H1 (cell line): ENCODE measurements around the gene CHAC2. TPM values are rescaled to one million over a fixed set of nuclear protein-coding genes. Genes with fewer than 3 reads are reported as not detected.

Experiments used
- CTCF ChIA-PET: fragments of 300-600 bp; sonication (Branson Sonifier 250); formaldehyde crosslinking; loops from one replicate; lab custom pipeline; 2021; ENCODE audit not compliant: partially characterized antibody; lab: Charles Lee
- POLR2A ChIA-PET: fragments of 300-600 bp; sonication (Branson Sonifier 250); formaldehyde crosslinking; loops from one replicate; lab custom pipeline; 2021; ENCODE audit warnings: inconsistent platforms; ENCODE audit not compliant: partially characterized antibody; lab: Charles Lee
- DNase-seq, 2 experiments: peaks; one replicate each; pipeline versions ENCODE4 v3.0.0 to v3.0.0-alpha.2; 2010 to 2022; ENCODE audit warnings: low spot score in 2 of 2, low read depth in 1 of 2, mixed read lengths in 1 of 2
- FAIRE-seq: peaks from 2 replicates; lab custom pipeline; 2011; peaks lifted over from hg19 to GRCh38; lab: Jason Lieb, UNC
- H2AFZ ChIP-seq: 2 replicates; pipeline ENCODE4 v1.8.1; 2012; ENCODE audit warnings: low read length, inconsistent platforms
- H2AK5ac ChIP-seq: 2 replicates; pipeline ENCODE4 v1.6.1; 2013; ENCODE audit warnings: low read depth, low read length
- H2BK120ac ChIP-seq: replicated peaks from 2 replicates; pipeline ENCODE3; 2013; ENCODE audit warnings: low read depth, low read length, inconsistent platforms
- H2BK12ac ChIP-seq: 2 replicates; pipeline ENCODE4 v1.6.1; 2013; ENCODE audit warnings: low read depth, low read length
- H2BK15ac ChIP-seq: 2 replicates; pipeline ENCODE4 v1.6.1; 2013; ENCODE audit warnings: low read length
- H2BK20ac ChIP-seq: 2 replicates; pipeline ENCODE4 v1.6.1; 2013; ENCODE audit warnings: low read length
- H2BK5ac ChIP-seq: 2 replicates; pipeline ENCODE4 v1.6.1; 2013; ENCODE audit warnings: low read depth, low read length
- H3K14ac ChIP-seq: 2 replicates; pipeline ENCODE4 v1.6.1; 2013; ENCODE audit warnings: inconsistent platforms; ENCODE audit not compliant: insufficient read length
- H3K18ac ChIP-seq: 2 replicates; pipeline ENCODE4 v1.6.1; 2013; ENCODE audit warnings: low read length; ENCODE audit errors: extremely low read depth
- H3K23ac ChIP-seq: 2 replicates; pipeline ENCODE4 v1.6.1; 2013; ENCODE audit warnings: inconsistent platforms; ENCODE audit not compliant: insufficient read length
- H3K23me2 ChIP-seq: 2 replicates; pipeline ENCODE4 v1.6.1; 2013; ENCODE audit warnings: low read depth, low read length
- H3K27ac ChIP-seq: 2 replicates; pipeline ENCODE4 v1.6.1; 2011; ENCODE audit warnings: low read depth, low read length, inconsistent platforms
- H3K27me3 ChIP-seq, 4 experiments: replicated peaks in 1 of 4; 1 replicate in 1 of 4; 2 replicates in 3 of 4; pipeline versions ENCODE4 v1.6.1 to v1.8.1; 2011 to 2013; ENCODE audit warnings: low read length in 3 of 4, mild to moderate bottlenecking in 3 of 4, inconsistent platforms in 2 of 4, mixed read lengths in 2 of 4, moderate library complexity in 1 of 4; ENCODE audit not compliant: control insufficient read depth in 3 of 4, insufficient read depth in 3 of 4; ENCODE audit errors: extremely low read depth in 1 of 4
- H3K36me3 ChIP-seq, 4 experiments: 2 replicates each; pipeline versions ENCODE4 v1.6.1 to v1.8.1; 2011 to 2013; ENCODE audit warnings: mild to moderate bottlenecking in 4 of 4, low read length in 3 of 4, moderate library complexity in 2 of 4, control low read depth in 1 of 4, inconsistent platforms in 1 of 4; ENCODE audit not compliant: insufficient read depth in 4 of 4, control insufficient read depth in 2 of 4
- H3K4ac ChIP-seq: replicated peaks from 2 replicates; pipeline ENCODE3; 2013; ENCODE audit warnings: low read length, low read depth, mixed read lengths, inconsistent platforms; ENCODE audit not compliant: insufficient read length
- H3K4me1 ChIP-seq, 4 experiments: replicated peaks in 1 of 4; 1 replicate in 1 of 4; 2 replicates in 3 of 4; pipeline versions ENCODE4 v1.6.1 to v1.8.1; 2011 to 2013; ENCODE audit warnings: low read length in 3 of 4, inconsistent platforms in 2 of 4, mixed read lengths in 1 of 4; ENCODE audit not compliant: insufficient read depth in 4 of 4, control insufficient read depth in 3 of 4
- H3K4me2 ChIP-seq, 2 experiments: 2 replicates each; pipeline versions ENCODE4 v1.6.1 to v1.8.1; 2011 to 2013; ENCODE audit warnings: low read depth in 2 of 2, low read length in 2 of 2, control low read depth in 1 of 2, inconsistent platforms in 1 of 2, mild to moderate bottlenecking in 1 of 2; ENCODE audit not compliant: insufficient read depth in 1 of 2
- H3K4me3 ChIP-seq, 4 experiments: fragments of 200-600, 300-600 bp in 1 of 4; sonication (generic), shearing (Covaris generic), sonication (Bioruptor Twin) in 1 of 4; 2 replicates each; pipeline versions ENCODE4 v1.5.1 to v1.8.1; 2011 to 2016; ENCODE audit warnings: low read length in 4 of 4, low read depth in 3 of 4, control low read depth in 2 of 4, inconsistent platforms in 2 of 4, mild to moderate bottlenecking in 2 of 4, mixed read lengths in 1 of 4, moderate library complexity in 1 of 4; ENCODE audit not compliant: insufficient read depth in 2 of 4; ENCODE audit errors: extremely low read depth in 1 of 4
- H3K56ac ChIP-seq: replicated peaks from 2 replicates; pipeline ENCODE3; 2013; ENCODE audit warnings: low read depth, mild to moderate bottlenecking, mixed read lengths, low read length, inconsistent platforms; ENCODE audit not compliant: insufficient read length
- H3K79me1 ChIP-seq: 2 replicates; pipeline ENCODE4 v1.6.1; 2013; ENCODE audit warnings: low read depth, low read length, control low read depth
- H3K79me2 ChIP-seq, 2 experiments: 2 replicates each; pipeline versions ENCODE4 v1.6.1 to v1.8.1; 2012 to 2013; ENCODE audit warnings: low read length in 2 of 2, mild to moderate bottlenecking in 2 of 2, inconsistent platforms in 1 of 2; ENCODE audit not compliant: insufficient read depth in 2 of 2, control insufficient read depth in 1 of 2
- H3K9ac ChIP-seq, 4 experiments: replicated peaks in 1 of 4; 1 replicate in 1 of 4; 2 replicates in 3 of 4; pipeline versions ENCODE4 v1.6.1 to v1.8.1; 2011 to 2013; ENCODE audit warnings: low read depth in 3 of 4, low read length in 3 of 4, control low read depth in 2 of 4, mild to moderate bottlenecking in 2 of 4, moderate library complexity in 2 of 4, inconsistent platforms in 1 of 4; ENCODE audit errors: extremely low read depth in 1 of 4
- H3K9me3 ChIP-seq, 2 experiments: 2 replicates each; pipeline versions ENCODE4 v1.6.1 to v1.8.1; 2012 to 2013; ENCODE audit warnings: mild to moderate bottlenecking in 2 of 2, moderate library complexity in 2 of 2, control low read depth in 1 of 2, inconsistent platforms in 1 of 2, low read depth in 1 of 2, low read length in 1 of 2, mixed read lengths in 1 of 2; ENCODE audit not compliant: insufficient read depth in 2 of 2
- H4K20me1 ChIP-seq, 2 experiments: replicated peaks in 1 of 2; 2 replicates each; pipeline versions ENCODE3 to v1.8.1; 2011 to 2013; ENCODE audit warnings: inconsistent platforms in 2 of 2, low read length in 2 of 2, mild to moderate bottlenecking in 1 of 2; ENCODE audit not compliant: insufficient read depth in 2 of 2, control insufficient read depth in 1 of 2
- H4K5ac ChIP-seq: 2 replicates; pipeline ENCODE4 v1.6.1; 2013; ENCODE audit warnings: low read length, low read depth, mixed read lengths, inconsistent platforms; ENCODE audit not compliant: insufficient read length
- H4K8ac ChIP-seq: 2 replicates; pipeline ENCODE4 v1.8.0; 2013; ENCODE audit warnings: mild to moderate bottlenecking, moderate library complexity, low read length, inconsistent platforms; ENCODE audit not compliant: insufficient read depth; ENCODE audit errors: extremely low read depth
- H4K91ac ChIP-seq: replicated peaks from 2 replicates; pipeline ENCODE3; 2013; ENCODE audit warnings: low read length, mixed read lengths, inconsistent platforms; ENCODE audit not compliant: insufficient read length
- BCL11A ChIP-seq, 2 experiments: IDR thresholded peaks; one replicate each; pipeline ENCODE4 v1.6.1; 2011; ENCODE audit warnings: low read depth in 2 of 2, low read length in 2 of 2, mild to moderate bottlenecking in 2 of 2
- BRCA1 ChIP-seq: IDR thresholded peaks from 2 replicates; pipeline ENCODE4 v1.6.1; 2012; ENCODE audit warnings: low read depth, low read length, improper control_type of control experiment
- CBX8 ChIP-seq: fragments of 300-800, 300-1000 bp; sonication (generic); IDR thresholded peaks from 2 replicates; pipeline ENCODE4 v1.7.1; 2016; ENCODE audit warnings: low read depth, low read length, borderline replicate concordance
- CEBPB ChIP-seq: IDR thresholded peaks from 2 replicates; pipeline ENCODE4 v1.6.1; 2012; ENCODE audit warnings: low read depth, low read length
- GABPA ChIP-seq: IDR thresholded peaks from 2 replicates; pipeline ENCODE4 v1.6.1; 2011; ENCODE audit warnings: mild to moderate bottlenecking, low read length, moderate library complexity, borderline replicate concordance; ENCODE audit not compliant: insufficient read depth
- JUND ChIP-seq: IDR thresholded peaks from 2 replicates; pipeline ENCODE4 v1.6.1; 2011; ENCODE audit warnings: mild to moderate bottlenecking, improper control_type of control experiment, low read length
- KDM5A ChIP-seq: fragments of 200-600 bp; IDR thresholded peaks from 2 replicates; pipeline ENCODE4 v1.7.1; 2012; ENCODE audit warnings: mild to moderate bottlenecking, low read length, inconsistent platforms, mixed read lengths
- RFX5 ChIP-seq: IDR thresholded peaks from 2 replicates; pipeline ENCODE4 v1.6.1; 2011; ENCODE audit warnings: low read depth, low read length, improper control_type of control experiment, borderline replicate concordance
- RXRA ChIP-seq: IDR thresholded peaks from 2 replicates; pipeline ENCODE4 v1.6.1; 2011; ENCODE audit warnings: low read depth, mild to moderate bottlenecking, low read length, moderate library complexity; ENCODE audit not compliant: insufficient read depth
- SAP30 ChIP-seq: fragments of 300-600 bp; sonication (generic); IDR thresholded peaks from 2 replicates; pipeline ENCODE4 v1.7.1; 2012; ENCODE audit warnings: low read length, moderate library complexity, mild to moderate bottlenecking, inconsistent platforms; ENCODE audit not compliant: insufficient read depth, insufficient replicate concordance
- SIRT6 ChIP-seq: IDR thresholded peaks from one replicate; pipeline ENCODE4 v1.7.1; 2012; ENCODE audit warnings: low read length, inconsistent platforms
- SP4 ChIP-seq: IDR thresholded peaks from 2 replicates; pipeline ENCODE4 v1.6.1; 2012; ENCODE audit warnings: low read length, inconsistent platforms
- TBP ChIP-seq: IDR thresholded peaks from 2 replicates; pipeline ENCODE4 v1.6.1; 2011; ENCODE audit warnings: low read depth, low read length, improper control_type of control experiment
- USF2 ChIP-seq: IDR thresholded peaks from 2 replicates; pipeline ENCODE4 v1.6.1; 2011; ENCODE audit warnings: low read length, improper control_type of control experiment
- WGBS, 2 experiments: shearing (Covaris generic) in 1 of 2; methylation state at CpG; one replicate each; pipeline versions ENCODE4 v1.1.6 to v1.1.7; 2013 to 2015; ENCODE audit warnings: low lambda C conversion rate in 2 of 2, mixed read lengths in 2 of 2, inconsistent platforms in 1 of 2, low coverage in 1 of 2, missing lambda C conversion rate in 1 of 2; ENCODE audit not compliant: insufficient replicate concordance in 2 of 2, insufficient coverage in 1 of 2, insufficient read length in 1 of 2; ENCODE audit errors: extremely low coverage in 1 of 2, missing lambda C conversion rate in 1 of 2; 5-methylcytosine and 5-hydroxymethylcytosine counted together
- polyA plus RNA-seq, 7 experiments: library from polyadenylated mRNA; depleted of rRNA in 3 of 7; stranded (reverse) in 5 of 7; unstranded in 2 of 7; fragments of >200 nt in 5 of 7; fragments of 200-250 nt in 2 of 7; gene quantifications; 1 replicate in 5 of 7; 2 replicates in 1 of 7; 4 replicates in 1 of 7; pipeline versions ENCODE4 v1.2.1 to v1.2.3, GENCODE V29; 2011 to 2013; ENCODE audit warnings: missing spikeins in 2 of 7, mixed read lengths in 2 of 7
- total RNA-seq: library from RNA; stranded (reverse); fragmentation: NEBNext Ultra II Directional; extraction: Animal tissue kit (Norgen Biotek cat#: 25700); gene quantifications from 2 replicates; pipeline ENCODE4 v1.2.1, GENCODE V29; 2021

CHAC2 gene
- total and polyA plus RNA-seq, 2 of the 8 experiments (the other 6 are each of a cell fraction or from before 2014, with no cell fraction given): 5.4 to 11.2 TPM

- Histone ChIP-seq H3K36me3 (no peaks in the 10 kb centered on the region; a peak in 1 of 8 replicates), H4K20me1 (no peaks in the 10 kb centered on the region)
- no peak for DNase-seq
- no peak for TF ChIP-seq GABPA
- TF ChIP-seq SAP30: no peak
- TF ChIP-seq KDM5A: no peak
- no peak for TF ChIP-seq USF2
- TF ChIP-seq JUND: no peak
- no peak for TF ChIP-seq BRCA1
- TF ChIP-seq CBX8: no peak
- no peak for TF ChIP-seq RFX5
- no peak for TF ChIP-seq RXRA
- no peak for TF ChIP-seq BCL11A (IDR thresholded peaks at IDR 0.05; ENCODE audit: low read depth in 2 of 2, low read length in 2 of 2)
- TF ChIP-seq SIRT6: no peak
- no peak for TF ChIP-seq CEBPB
- no peak for TF ChIP-seq TBP
- no peak for TF ChIP-seq SP4
Observed at GRCh38 chr2:53739032-53739431, 28.6 kb upstream of the CHAC2 start.

More at GRCh38 chr2:53739032-53739431, 28.6 kb upstream of the CHAC2 start:
- no peak overlapping the region for H4K5ac ChIP-seq
- no peak overlapping the region for H2BK15ac ChIP-seq
- no peaks in the 10 kb centered on the region for H3K79me1 ChIP-seq
- H2AFZ ChIP-seq: no peak overlapping the region
- H3K27me3 ChIP-seq: no peaks in the 10 kb centered on the region
- no peak overlapping the region for H4K8ac ChIP-seq
- H3K27ac ChIP-seq: no peak overlapping the region
- H3K23ac ChIP-seq: no peak overlapping the region
- H3K23me2 ChIP-seq: no peaks in the 10 kb centered on the region
- H3K18ac ChIP-seq: no peak overlapping the region
- H4K91ac ChIP-seq: no peak overlapping the region
- H2BK20ac ChIP-seq: no peak overlapping the region
- H2BK5ac ChIP-seq: no peak overlapping the region
- no peaks in the 10 kb centered on the region for H3K9me3 ChIP-seq
- H3K79me2 ChIP-seq: no peaks in the 10 kb centered on the region
- no peak overlapping the region for H3K9ac ChIP-seq
- CTCF ChIA-PET: interaction anchor here (0.6 to 1.8 kb wide), 4 partner anchors 9 to 55 kb away, joined by 3 to 6 read pairs (median 4); no protein-coding TSS in a partner anchor
- POLR2A ChIA-PET: no interaction called here
- no peak overlapping the region for H2AK5ac ChIP-seq
- H2BK120ac ChIP-seq: no peak overlapping the region
- H3K4me2 ChIP-seq: no peak overlapping the region
- no peak overlapping the region for H3K4me3 ChIP-seq
- 93% methylated on average over 1 of the region's 1 CpG; no CpG with 5 or more reads in 1 of the 2 experiments for WGBS, 2 experiments
- no peak for FAIRE-seq
- no peaks in the 10 kb centered on the region for H3K4me1 ChIP-seq
- H3K56ac ChIP-seq: no peak overlapping the region
- H3K4ac ChIP-seq: no peak overlapping the region
- no peak overlapping the region for H2BK12ac ChIP-seq
- no peak overlapping the region for H3K14ac ChIP-seq
